ENCODE results near the gene KCTD1. TPM values are rescaled to one million over a fixed set of nuclear protein-coding genes. Genes with fewer than 3 reads are reported as not detected.
A peak's percentile ranks its signal among the peaks of the same experiment; 100 is the strongest.

The KCTD1 gene
- polyA plus RNA-seq, 1 of the 3 experiments (the other 2 are of a cell fraction), result 12.8 TPM

DNA sequence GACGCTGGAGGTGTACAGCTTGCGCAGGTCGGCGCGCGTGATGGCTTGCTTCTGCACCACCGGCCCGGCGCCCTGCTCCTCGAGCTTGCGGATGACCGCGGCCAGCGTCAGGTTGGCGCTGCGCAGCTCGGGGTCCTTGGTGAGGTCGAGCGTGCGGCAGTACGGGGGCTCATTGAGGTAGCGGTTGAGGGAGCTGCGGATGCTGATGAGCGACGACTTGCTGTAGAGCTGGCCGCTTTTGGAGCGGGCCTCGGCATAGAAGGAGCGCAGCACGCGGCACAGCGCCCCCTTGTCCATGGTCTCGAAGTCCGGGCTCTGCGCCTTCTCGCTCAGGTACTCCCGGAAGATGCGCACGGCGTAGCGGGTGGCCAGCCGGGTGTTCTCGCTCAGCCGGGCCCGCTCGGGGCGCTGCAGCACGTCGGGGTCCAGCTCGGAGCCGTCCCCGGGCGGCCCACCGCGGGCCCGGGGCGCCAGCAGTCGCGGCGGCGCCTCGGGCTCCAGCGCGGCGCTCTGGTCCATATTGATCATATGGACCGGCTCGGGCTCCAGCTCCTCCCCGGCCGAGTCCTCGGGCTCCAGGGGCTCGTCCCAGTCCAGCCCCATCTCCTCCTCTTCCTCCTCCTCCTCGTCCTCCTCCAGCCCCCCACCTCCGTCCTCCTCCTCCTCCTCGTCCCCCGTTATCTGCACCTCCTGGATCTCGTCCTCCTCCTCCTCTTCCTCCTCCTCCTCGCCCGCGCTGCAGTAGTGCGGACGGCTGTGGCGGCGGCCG lies 523 bp downstream of the KCTD1 start (continued):
- TF ChIP-seq, protein P1, sequence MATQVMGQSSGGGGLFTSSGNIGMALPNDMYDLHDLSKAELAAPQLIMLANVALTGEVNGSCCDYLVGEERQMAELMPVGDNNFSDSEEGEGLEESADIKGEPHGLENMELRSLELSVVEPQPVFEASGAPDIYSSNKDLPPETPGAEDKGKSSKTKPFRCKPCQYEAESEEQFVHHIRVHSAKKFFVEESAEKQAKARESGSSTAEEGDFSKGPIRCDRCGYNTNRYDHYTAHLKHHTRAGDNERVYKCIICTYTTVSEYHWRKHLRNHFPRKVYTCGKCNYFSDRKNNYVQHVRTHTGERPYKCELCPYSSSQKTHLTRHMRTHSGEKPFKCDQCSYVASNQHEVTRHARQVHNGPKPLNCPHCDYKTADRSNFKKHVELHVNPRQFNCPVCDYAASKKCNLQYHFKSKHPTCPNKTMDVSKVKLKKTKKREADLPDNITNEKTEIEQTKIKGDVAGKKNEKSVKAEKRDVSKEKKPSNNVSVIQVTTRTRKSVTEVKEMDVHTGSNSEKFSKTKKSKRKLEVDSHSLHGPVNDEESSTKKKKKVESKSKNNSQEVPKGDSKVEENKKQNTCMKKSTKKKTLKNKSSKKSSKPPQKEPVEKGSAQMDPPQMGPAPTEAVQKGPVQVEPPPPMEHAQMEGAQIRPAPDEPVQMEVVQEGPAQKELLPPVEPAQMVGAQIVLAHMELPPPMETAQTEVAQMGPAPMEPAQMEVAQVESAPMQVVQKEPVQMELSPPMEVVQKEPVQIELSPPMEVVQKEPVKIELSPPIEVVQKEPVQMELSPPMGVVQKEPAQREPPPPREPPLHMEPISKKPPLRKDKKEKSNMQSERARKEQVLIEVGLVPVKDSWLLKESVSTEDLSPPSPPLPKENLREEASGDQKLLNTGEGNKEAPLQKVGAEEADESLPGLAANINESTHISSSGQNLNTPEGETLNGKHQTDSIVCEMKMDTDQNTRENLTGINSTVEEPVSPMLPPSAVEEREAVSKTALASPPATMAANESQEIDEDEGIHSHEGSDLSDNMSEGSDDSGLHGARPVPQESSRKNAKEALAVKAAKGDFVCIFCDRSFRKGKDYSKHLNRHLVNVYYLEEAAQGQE (IDR thresholded peaks at IDR 0.05; ENCODE audit: low read depth, low read length), result no peak
- TF ChIP-seq CHD2 (IDR thresholded peaks at IDR 0.05; ENCODE audit: low read length, partially characterized antibody), result peak; percentile 50
- TF ChIP-seq TEAD4 (IDR thresholded peaks at IDR 0.05; ENCODE audit: borderline replicate concordance, insufficient read depth), result no peak
- no peak for TF ChIP-seq FOXJ3 (CRISPR knock-in tag; IDR thresholded peaks at IDR 0.05)
- no peak for TF ChIP-seq YY1 (IDR thresholded peaks at IDR 0.05; ENCODE audit: low read depth)
- no peak for TF ChIP-seq FOSL2 (IDR thresholded peaks at IDR 0.05; ENCODE audit: borderline replicate concordance, low read depth)
- TF ChIP-seq ELF1 (IDR thresholded peaks at IDR 0.05), result no peak
- TF ChIP-seq RAD21 (IDR thresholded peaks at IDR 0.05; ENCODE audit: low read length), result peak; percentile 50
- TF ChIP-seq RFX5 (IDR thresholded peaks at IDR 0.05; ENCODE audit: low read length), result no peak
- peak; percentile 52; the same call in 1 of the 2 replicates for TF ChIP-seq MXI1 (IDR thresholded peaks at IDR 0.05; ENCODE audit: low read depth, low read length)
- no peak for TF ChIP-seq NFIC (IDR thresholded peaks at IDR 0.05; ENCODE audit: borderline replicate concordance)
- no peak for TF ChIP-seq EZH2phosphoT487 (IDR thresholded peaks at IDR 0.05; ENCODE audit: borderline replicate concordance, low read depth)
- TF ChIP-seq NRF1 (IDR thresholded peaks at IDR 0.05; ENCODE audit: low read depth, low read length), result peak; percentile 33; the same call in 1 of the 2 replicates
- TF ChIP-seq POLR2AphosphoS5 (IDR thresholded peaks at IDR 0.05; ENCODE audit: low read depth, low read length), result no peak
- 0 out of 2 replicates have a peak, but pooled peaks have one; percentile 53 for TF ChIP-seq RCOR1 (IDR thresholded peaks at IDR 0.05; ENCODE audit: low read length)
- TF ChIP-seq, protein P2, sequence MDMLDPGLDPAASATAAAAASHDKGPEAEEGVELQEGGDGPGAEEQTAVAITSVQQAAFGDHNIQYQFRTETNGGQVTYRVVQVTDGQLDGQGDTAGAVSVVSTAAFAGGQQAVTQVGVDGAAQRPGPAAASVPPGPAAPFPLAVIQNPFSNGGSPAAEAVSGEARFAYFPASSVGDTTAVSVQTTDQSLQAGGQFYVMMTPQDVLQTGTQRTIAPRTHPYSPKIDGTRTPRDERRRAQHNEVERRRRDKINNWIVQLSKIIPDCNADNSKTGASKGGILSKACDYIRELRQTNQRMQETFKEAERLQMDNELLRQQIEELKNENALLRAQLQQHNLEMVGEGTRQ (IDR thresholded peaks at IDR 0.05; ENCODE audit: borderline replicate concordance, low read depth, low read length), result no peak
- TF ChIP-seq, protein P3, sequence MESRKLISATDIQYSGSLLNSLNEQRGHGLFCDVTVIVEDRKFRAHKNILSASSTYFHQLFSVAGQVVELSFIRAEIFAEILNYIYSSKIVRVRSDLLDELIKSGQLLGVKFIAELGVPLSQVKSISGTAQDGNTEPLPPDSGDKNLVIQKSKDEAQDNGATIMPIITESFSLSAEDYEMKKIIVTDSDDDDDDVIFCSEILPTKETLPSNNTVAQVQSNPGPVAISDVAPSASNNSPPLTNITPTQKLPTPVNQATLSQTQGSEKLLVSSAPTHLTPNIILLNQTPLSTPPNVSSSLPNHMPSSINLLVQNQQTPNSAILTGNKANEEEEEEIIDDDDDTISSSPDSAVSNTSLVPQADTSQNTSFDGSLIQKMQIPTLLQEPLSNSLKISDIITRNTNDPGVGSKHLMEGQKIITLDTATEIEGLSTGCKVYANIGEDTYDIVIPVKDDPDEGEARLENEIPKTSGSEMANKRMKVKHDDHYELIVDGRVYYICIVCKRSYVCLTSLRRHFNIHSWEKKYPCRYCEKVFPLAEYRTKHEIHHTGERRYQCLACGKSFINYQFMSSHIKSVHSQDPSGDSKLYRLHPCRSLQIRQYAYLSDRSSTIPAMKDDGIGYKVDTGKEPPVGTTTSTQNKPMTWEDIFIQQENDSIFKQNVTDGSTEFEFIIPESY (IDR thresholded peaks at IDR 0.05; ENCODE audit: borderline replicate concordance, low read depth), result no peak
